Osteocyte (in vitro differentiated cells): ENCODE measurements around the gene FBXO40. TPM values are rescaled to one million over a fixed set of nuclear protein-coding genes. Genes with fewer than 3 reads are reported as not detected.

Source experiments
- DNase-seq: peaks from one replicate; pipeline ENCODE4 v3.0.0; 2021; ENCODE audit warnings: mixed read lengths; ENCODE audit not compliant: unreplicated experiment; ENCODE audit errors: extremely low spot score
- H3K27ac Mint-ChIP-seq: one replicate; pipeline ENCODE4 v1.8.0; 2021; ENCODE audit warnings: mild to moderate bottlenecking, mixed read lengths; ENCODE audit not compliant: unreplicated experiment
- H3K27me3 Mint-ChIP-seq: one replicate; pipeline ENCODE4 v1.8.0; 2021; ENCODE audit warnings: mixed read lengths; ENCODE audit not compliant: unreplicated experiment
- H3K36me3 Mint-ChIP-seq: one replicate; pipeline ENCODE4 v1.8.0; 2021; ENCODE audit warnings: mixed read lengths; ENCODE audit not compliant: unreplicated experiment
- H3K4me1 Mint-ChIP-seq: one replicate; pipeline ENCODE4 v1.8.0; 2021; ENCODE audit warnings: mixed read lengths; ENCODE audit not compliant: unreplicated experiment
- H3K4me3 Mint-ChIP-seq: one replicate; pipeline ENCODE4 v1.8.0; 2021; ENCODE audit warnings: mild to moderate bottlenecking, moderate library complexity, mixed read lengths; ENCODE audit not compliant: unreplicated experiment
- H3K9me3 Mint-ChIP-seq: one replicate; pipeline ENCODE4 v1.8.0; 2021; ENCODE audit warnings: mixed read lengths; ENCODE audit not compliant: unreplicated experiment
- total RNA-seq: library from RNA; stranded (reverse); gene quantifications from 2 replicates; pipeline ENCODE4 v1.2.1, GENCODE V29; 2021
- TF ChIP-seq, protein P1 (sequence below): fragments of 200-600 bp; sonication (generic); IDR thresholded peaks from 2 replicates; pipeline ENCODE4 v1.5.0; 2021; ENCODE audit warnings: antibody characterized with exemption, mild to moderate bottlenecking, moderate library complexity

The FBXO40 gene
- total RNA-seq, 1 donor from 2014 or later, result not detected

DNA sequence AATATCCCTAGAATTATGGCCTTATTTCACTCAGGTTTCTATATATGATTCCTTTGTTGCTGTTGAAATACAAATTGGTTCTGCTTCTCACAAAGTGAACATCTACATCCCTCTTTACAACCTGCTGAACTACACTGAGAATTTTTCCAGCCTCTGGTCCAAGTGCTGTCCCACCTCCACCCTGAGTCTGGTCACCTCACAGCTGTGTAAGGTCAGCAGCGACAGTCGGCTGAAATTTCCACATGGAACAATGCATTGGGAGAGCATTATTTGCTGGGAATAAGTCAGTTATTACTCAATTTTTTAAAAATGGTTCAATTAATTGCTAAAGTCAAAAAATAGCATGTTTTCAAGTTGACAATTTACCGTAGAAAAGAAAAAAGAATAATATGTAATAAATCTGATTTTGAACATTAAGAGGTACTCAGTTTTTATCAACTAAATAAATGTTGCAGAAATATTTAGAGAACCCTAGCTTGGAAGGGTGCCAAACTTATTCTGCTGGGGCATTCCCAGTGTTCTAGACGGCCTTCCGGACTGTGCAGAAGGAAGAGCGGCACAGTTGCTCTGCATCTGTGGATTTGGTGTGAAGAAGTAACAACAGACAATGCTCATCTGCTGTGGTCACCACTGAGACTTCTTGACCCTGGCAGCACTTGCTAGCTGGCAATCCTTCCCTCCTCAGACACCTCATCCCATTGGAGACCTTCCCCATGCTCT is 65.7 kb downstream of the FBXO40 start:
- DNase-seq, result no peak
- H3K27me3 Mint-ChIP-seq, result no peaks in the 10 kb centered on the region
- H3K9me3 Mint-ChIP-seq, result no peaks in the 10 kb centered on the region
- TF ChIP-seq, protein P1, sequence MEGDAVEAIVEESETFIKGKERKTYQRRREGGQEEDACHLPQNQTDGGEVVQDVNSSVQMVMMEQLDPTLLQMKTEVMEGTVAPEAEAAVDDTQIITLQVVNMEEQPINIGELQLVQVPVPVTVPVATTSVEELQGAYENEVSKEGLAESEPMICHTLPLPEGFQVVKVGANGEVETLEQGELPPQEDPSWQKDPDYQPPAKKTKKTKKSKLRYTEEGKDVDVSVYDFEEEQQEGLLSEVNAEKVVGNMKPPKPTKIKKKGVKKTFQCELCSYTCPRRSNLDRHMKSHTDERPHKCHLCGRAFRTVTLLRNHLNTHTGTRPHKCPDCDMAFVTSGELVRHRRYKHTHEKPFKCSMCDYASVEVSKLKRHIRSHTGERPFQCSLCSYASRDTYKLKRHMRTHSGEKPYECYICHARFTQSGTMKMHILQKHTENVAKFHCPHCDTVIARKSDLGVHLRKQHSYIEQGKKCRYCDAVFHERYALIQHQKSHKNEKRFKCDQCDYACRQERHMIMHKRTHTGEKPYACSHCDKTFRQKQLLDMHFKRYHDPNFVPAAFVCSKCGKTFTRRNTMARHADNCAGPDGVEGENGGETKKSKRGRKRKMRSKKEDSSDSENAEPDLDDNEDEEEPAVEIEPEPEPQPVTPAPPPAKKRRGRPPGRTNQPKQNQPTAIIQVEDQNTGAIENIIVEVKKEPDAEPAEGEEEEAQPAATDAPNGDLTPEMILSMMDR, result no peak
- no peak overlapping the region for H3K27ac Mint-ChIP-seq
- no peaks in the 10 kb centered on the region for H3K4me1 Mint-ChIP-seq
- H3K36me3 Mint-ChIP-seq, result peaks cover 13% of the 10 kb centered on the region
- H3K4me3 Mint-ChIP-seq, result no peak overlapping the region

DNA sequence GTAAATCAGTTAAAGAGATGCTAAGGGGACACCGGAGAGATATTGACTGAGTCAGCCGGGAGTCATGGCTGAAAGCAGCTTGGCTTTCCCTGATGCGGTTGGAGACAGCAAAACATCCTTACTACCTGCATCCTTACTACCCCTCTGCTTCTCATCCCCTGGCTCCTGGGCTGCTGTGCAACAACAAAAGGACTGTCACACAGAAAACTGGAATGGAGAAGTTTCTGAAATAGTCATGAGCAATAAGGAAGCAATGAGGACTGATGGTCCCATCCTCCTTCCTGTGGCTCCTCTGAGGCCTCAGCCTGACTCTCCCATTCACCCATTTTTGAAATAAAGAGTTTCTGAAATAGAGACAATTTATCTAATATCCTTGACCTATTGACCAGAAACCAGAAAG is 66.4 kb downstream of the FBXO40 start:
- H3K4me1 Mint-ChIP-seq, result no peaks in the 10 kb centered on the region
- DNase-seq, result no peak
- no peaks in the 10 kb centered on the region for H3K9me3 Mint-ChIP-seq
- no peak overlapping the region for H3K27ac Mint-ChIP-seq
- peaks cover 19% of the 10 kb centered on the region for H3K36me3 Mint-ChIP-seq
- H3K27me3 Mint-ChIP-seq, result no peaks in the 10 kb centered on the region
- TF ChIP-seq, protein P1, result no peak
- H3K4me3 Mint-ChIP-seq, result no peak overlapping the region

DNA sequence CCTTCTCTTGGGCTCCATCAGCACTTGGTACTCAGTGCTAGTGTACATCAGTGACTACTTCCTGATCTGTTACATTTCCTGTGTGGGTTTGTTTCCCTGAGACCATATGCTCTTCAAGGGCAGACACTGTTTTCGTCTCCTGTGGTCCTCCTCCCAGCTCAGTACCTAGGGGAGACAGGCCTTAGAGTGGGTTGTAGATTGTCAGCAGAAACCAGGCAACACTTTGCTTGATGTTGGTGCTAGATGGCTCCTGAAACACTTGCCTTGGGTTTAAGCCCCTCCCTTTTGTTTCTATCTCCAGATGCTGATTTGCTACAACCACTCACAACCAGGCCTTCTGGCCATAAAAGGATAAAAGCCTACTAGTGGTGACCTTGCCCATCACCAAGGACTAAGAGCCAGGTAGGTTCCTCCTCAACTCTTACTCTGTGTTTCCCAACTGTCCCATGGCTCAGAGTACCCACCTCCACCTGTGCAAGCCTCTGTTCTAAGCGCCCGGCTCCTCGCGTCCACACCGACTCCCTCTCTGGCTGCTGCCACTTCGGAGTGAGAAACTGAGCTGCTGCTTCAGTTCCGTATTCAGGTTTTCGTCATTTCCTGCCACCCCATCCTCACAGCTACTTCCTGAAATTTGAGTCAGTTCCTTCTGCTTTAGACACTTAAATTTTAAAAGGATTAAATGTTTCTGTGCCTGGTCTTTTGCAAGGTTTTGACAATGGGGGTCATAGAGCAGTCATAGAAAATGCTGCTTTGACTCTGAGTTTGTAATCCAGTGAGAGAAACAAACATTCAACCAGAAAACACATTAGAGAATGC is 67.4 kb downstream of the FBXO40 start, which contains the start of gene HCLS1:
Gene HCLS1 (minus strand): TSS at position 548 of the 816 bp plus-strand sequence. CDS start 2,556 bp downstream, outside the sequence.
- Mint-ChIP-seq H3K9me3 (no peaks in the 10 kb centered on the region), H3K27ac (no peak within 1 kb of the TSS), H3K4me1 (no peaks in the 10 kb centered on the region), H3K36me3 (peaks cover 28% of the 10 kb centered on the region), H3K27me3 (no peaks in the 10 kb centered on the region), H3K4me3 (no peak within 1 kb of the TSS)
- no peak for DNase-seq
- TF ChIP-seq, protein P1, result no peak

DNA sequence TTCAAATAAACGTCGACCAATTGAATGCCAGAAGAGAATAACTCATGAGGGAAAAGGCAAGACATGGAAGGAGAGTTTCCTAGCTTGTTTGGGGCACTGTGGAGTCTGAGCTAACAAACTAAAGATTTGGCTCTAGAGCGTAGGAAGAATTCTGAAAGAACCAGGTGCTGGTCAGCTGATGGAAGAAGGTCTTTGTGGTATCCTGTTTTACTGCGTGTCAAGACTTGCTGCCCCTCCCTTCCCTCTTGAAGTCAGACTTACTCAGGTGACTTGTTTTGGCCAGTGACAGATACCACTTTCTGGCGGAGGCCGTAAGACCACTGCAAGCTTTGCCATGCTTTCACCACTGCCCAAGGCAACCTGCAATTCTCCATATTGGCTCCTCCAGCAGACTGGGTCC is 68.2 kb downstream of the FBXO40 start:
- Mint-ChIP-seq H3K36me3 (peaks cover 36% of the 10 kb centered on the region), H3K27me3 (no peaks in the 10 kb centered on the region), H3K4me1 (no peaks in the 10 kb centered on the region), H3K4me3 (no peak overlapping the region), H3K9me3 (no peaks in the 10 kb centered on the region), H3K27ac (no peak overlapping the region)
- TF ChIP-seq, protein P1, result no peak
- no peak for DNase-seq

GRCh38 chr3:121662742-121663141 is 69.6 kb downstream of the FBXO40 start:
- Mint-ChIP-seq H3K27me3 (no peaks in the 10 kb centered on the region), H3K4me1 (no peaks in the 10 kb centered on the region), H3K36me3 (peaks cover 47% of the 10 kb centered on the region), H3K9me3 (no peaks in the 10 kb centered on the region), H3K27ac (no peak overlapping the region), H3K4me3 (no peak overlapping the region)
- TF ChIP-seq, protein P1, result no peak
- no peak for DNase-seq
